ENCODE data around the gene EXTL1. TPM values are rescaled to one million over a fixed set of nuclear protein-coding genes. Genes with fewer than 3 reads are reported as not detected.

The EXTL1 gene
- total and polyA plus RNA-seq, 7 experiments from 2014 or later, result 0.14 to 0.32 TPM; not detected in 5

- Mint-ChIP-seq H3K27ac (no peak overlapping the region), H3K4me1 (peaks cover 0 to 7% (median 3%) of the 10 kb centered on the region in 7 donors), H3K9me3 (no peaks in the 10 kb centered on the region), H3K36me3 (peaks cover 0 to 5% (median 0%) of the 10 kb centered on the region in 5 donors), H3K4me3 (no peak overlapping the region), H3K27me3 (peaks cover 54 to 85% (median 61%) of the 10 kb centered on the region in 5 donors)
- ChIA-PET CTCF (interaction anchor here (1.3 kb wide), 1 partner anchor 12 kb away, joined by 3 read pairs; no protein-coding TSS in a partner anchor), POLR2A (no interaction called here)
- no peak overlapping the region for H3K4me3 ChIP-seq (ENCODE audit: low read length)
- intact Hi-C loops (cut with micrococcal nuclease), result no loop called here
- no peak for DNase-seq
- H3K27me3 ChIP-seq (ENCODE audit: control insufficient read depth in 2 of 2, insufficient read depth in 2 of 2, low read length in 2 of 2), result peaks cover 0 to 3% of the 10 kb centered on the region in 2 donors
- H3K27ac ChIP-seq (ENCODE audit: low read depth, low read length), result no peak overlapping the region
- H3K4me1 ChIP-seq (ENCODE audit: control insufficient read depth in 2 of 2, insufficient read depth in 2 of 2, low read length in 2 of 2), result no peaks in the 10 kb centered on the region
- no peaks in the 10 kb centered on the region for H3K36me3 ChIP-seq (ENCODE audit: control insufficient read depth in 2 of 3, insufficient read depth in 3 of 3, low read length in 3 of 3)
- no peak for ATAC-seq
- H3K9me3 ChIP-seq (ENCODE audit: control insufficient read depth in 2 of 3, low read length in 3 of 3), result no peaks in the 10 kb centered on the region
Measured at GRCh38 chr1:26047278-26047874, 25.8 kb downstream of the EXTL1 start.

GRCh38 chr1:26049531-26050247, 28.1 kb downstream of the EXTL1 start:
- ATAC-seq, result no peak
- H3K27ac ChIP-seq (ENCODE audit: low read depth, low read length), result no peak overlapping the region

DNA sequence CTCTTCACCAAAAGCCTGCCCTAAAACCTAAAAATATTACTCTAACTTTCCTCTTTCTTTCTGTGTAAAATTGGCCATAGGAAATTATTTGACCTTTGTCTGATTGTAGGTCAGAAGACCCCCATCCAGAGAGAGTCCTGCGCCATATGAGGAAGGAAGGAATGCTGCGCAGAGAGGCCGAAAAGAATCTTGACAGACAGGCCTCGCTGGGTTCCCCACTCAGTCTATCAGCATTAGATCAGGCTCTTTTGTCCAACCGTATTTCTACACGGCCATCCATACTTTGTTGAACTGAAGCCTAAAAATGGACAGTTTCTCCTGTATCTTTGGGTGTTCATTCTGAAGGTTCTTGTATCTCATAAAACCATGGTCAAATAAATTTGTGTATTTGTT, 28.7 kb downstream of the EXTL1 start:
- Histone ChIP-seq H3K4me3 (ENCODE audit: low read length) (no peak overlapping the region), H3K36me3 (ENCODE audit: control insufficient read depth in 2 of 3, insufficient read depth in 3 of 3, low read length in 3 of 3) (no peaks in the 10 kb centered on the region), H3K9me3 (ENCODE audit: control insufficient read depth in 2 of 3, low read length in 3 of 3) (no peaks in the 10 kb centered on the region), H3K4me1 (ENCODE audit: control insufficient read depth in 2 of 2, insufficient read depth in 2 of 2, low read length in 2 of 2) (no peaks in the 10 kb centered on the region), H3K27me3 (ENCODE audit: control insufficient read depth in 2 of 2, insufficient read depth in 2 of 2, low read length in 2 of 2) (peaks cover 0 to 3% of the 10 kb centered on the region in 2 donors), H3K27ac (ENCODE audit: low read depth, low read length) (no peak overlapping the region)
- no peaks in the 10 kb centered on the region for H3K9me3 Mint-ChIP-seq
- H3K4me3 Mint-ChIP-seq, result no peak overlapping the region
- H3K27ac Mint-ChIP-seq, result no peak overlapping the region
- DNase-seq, result no peak
- H3K4me1 Mint-ChIP-seq, result peaks cover 0 to 4% (median under 1%) of the 10 kb centered on the region in 7 donors
- ChIA-PET POLR2A (no interaction called here), CTCF (no interaction called here)
- no peak for ATAC-seq
- no peaks in the 10 kb centered on the region for H3K36me3 Mint-ChIP-seq
- peaks cover 42 to 81% (median 59%) of the 10 kb centered on the region in 5 donors for H3K27me3 Mint-ChIP-seq
- intact Hi-C loops (cut with micrococcal nuclease), result no loop called here

More at GRCh38 chr1:26049531-26050247, 28.1 kb downstream of the EXTL1 start:
- H3K36me3 Mint-ChIP-seq, result peaks cover 0 to 4% (median 0%) of the 10 kb centered on the region in 5 donors
- no peak for DNase-seq
- Histone ChIP-seq H3K27me3 (ENCODE audit: control insufficient read depth in 2 of 2, insufficient read depth in 2 of 2, low read length in 2 of 2) (peaks cover 0 to 3% of the 10 kb centered on the region in 2 donors), H3K4me1 (ENCODE audit: control insufficient read depth in 2 of 2, insufficient read depth in 2 of 2, low read length in 2 of 2) (no peaks in the 10 kb centered on the region), H3K9me3 (ENCODE audit: control insufficient read depth in 2 of 3, low read length in 3 of 3) (no peaks in the 10 kb centered on the region), H3K4me3 (ENCODE audit: low read length) (no peak overlapping the region), H3K36me3 (ENCODE audit: control insufficient read depth in 2 of 3, insufficient read depth in 3 of 3, low read length in 3 of 3) (no peaks in the 10 kb centered on the region)
- peaks cover 0 to 6% (median 3%) of the 10 kb centered on the region in 7 donors for H3K4me1 Mint-ChIP-seq
- ChIA-PET POLR2A (no interaction called here), CTCF (interaction anchor here (0.6 kb wide), 1 partner anchor 206 kb away, joined by 3 read pairs; no protein-coding TSS in a partner anchor)
- no peak overlapping the region for H3K4me3 Mint-ChIP-seq
- intact Hi-C loops (cut with micrococcal nuclease), result no loop called here
- H3K27ac Mint-ChIP-seq, result no peak overlapping the region
- no peaks in the 10 kb centered on the region for H3K9me3 Mint-ChIP-seq
- H3K27me3 Mint-ChIP-seq, result peaks cover 45 to 82% (median 64%) of the 10 kb centered on the region in 5 donors

- Mint-ChIP-seq H3K9me3 (no peaks in the 10 kb centered on the region), H3K36me3 (no peaks in the 10 kb centered on the region), H3K4me3 (no peak overlapping the region), H3K4me1 (peaks cover 0 to 3% (median 0%) of the 10 kb centered on the region in 7 donors), H3K27me3 (peaks cover 23 to 71% (median 43%) of the 10 kb centered on the region in 5 donors), H3K27ac (no peak overlapping the region)
- POLR2A ChIA-PET, result no interaction called here
- intact Hi-C loops (cut with micrococcal nuclease), result no loop called here
- no peaks in the 10 kb centered on the region for H3K36me3 ChIP-seq (ENCODE audit: control insufficient read depth in 2 of 3, insufficient read depth in 3 of 3, low read length in 3 of 3)
- H3K9me3 ChIP-seq (ENCODE audit: control insufficient read depth in 2 of 3, low read length in 3 of 3), result no peaks in the 10 kb centered on the region
- CTCF ChIA-PET, result interaction anchor here (0.7 kb wide), 1 partner anchor 56 kb away, joined by 3 read pairs; the partner anchor contains the start of gene PAFAH2
- no peak overlapping the region for H3K27ac ChIP-seq (ENCODE audit: low read depth, low read length)
- H3K4me1 ChIP-seq (ENCODE audit: control insufficient read depth in 2 of 2, insufficient read depth in 2 of 2, low read length in 2 of 2), result no peaks in the 10 kb centered on the region
- ATAC-seq (no peak), DNase-seq (no peak)
- no peaks in the 10 kb centered on the region for H3K27me3 ChIP-seq (ENCODE audit: control insufficient read depth in 2 of 2, insufficient read depth in 2 of 2, low read length in 2 of 2)
- no peak overlapping the region for H3K4me3 ChIP-seq (ENCODE audit: low read length)
Measured at GRCh38 chr1:26053718-26054560, 32.4 kb downstream of the EXTL1 start.

GRCh38 chr1:26055041-26055440, 33.5 kb downstream of the EXTL1 start:
- Histone ChIP-seq H3K4me1 (ENCODE audit: control insufficient read depth in 2 of 2, insufficient read depth in 2 of 2, low read length in 2 of 2) (no peaks in the 10 kb centered on the region), H3K27me3 (ENCODE audit: control insufficient read depth in 2 of 2, insufficient read depth in 2 of 2, low read length in 2 of 2) (no peaks in the 10 kb centered on the region), H3K36me3 (ENCODE audit: control insufficient read depth in 2 of 3, insufficient read depth in 3 of 3, low read length in 3 of 3) (no peaks in the 10 kb centered on the region), H3K27ac (ENCODE audit: low read depth, low read length) (no peak overlapping the region), H3K9me3 (ENCODE audit: control insufficient read depth in 2 of 3, low read length in 3 of 3) (no peaks in the 10 kb centered on the region), H3K4me3 (ENCODE audit: low read length) (no peak overlapping the region)
- no peak overlapping the region for H3K4me3 Mint-ChIP-seq
- no peak overlapping the region for H3K27ac Mint-ChIP-seq
- no peak for ATAC-seq
- DNase-seq, result no peak
- ChIA-PET CTCF (interaction anchor here (0.7 kb wide), 2 partner anchors 57 to 118 kb away, joined by 3 to 6 read pairs; partner anchors contain the start of gene PAFAH2), POLR2A (no interaction called here)
- H3K27me3 Mint-ChIP-seq, result peaks cover 17 to 65% (median 41%) of the 10 kb centered on the region in 5 donors
- intact Hi-C loops (cut with micrococcal nuclease), result no loop called here
- peaks cover 0 to under 1% (median 0%) of the 10 kb centered on the region in 7 donors for H3K4me1 Mint-ChIP-seq
- H3K36me3 Mint-ChIP-seq, result no peaks in the 10 kb centered on the region
- no peaks in the 10 kb centered on the region for H3K9me3 Mint-ChIP-seq

GRCh38 chr1:26057189-26057588, 35.6 kb downstream of the EXTL1 start:
- intact Hi-C loops (cut with micrococcal nuclease), result no loop called here
- no peak for DNase-seq
- Histone ChIP-seq H3K9me3 (ENCODE audit: control insufficient read depth in 2 of 3, low read length in 3 of 3) (no peaks in the 10 kb centered on the region), H3K36me3 (ENCODE audit: control insufficient read depth in 2 of 3, insufficient read depth in 3 of 3, low read length in 3 of 3) (no peaks in the 10 kb centered on the region), H3K4me1 (ENCODE audit: control insufficient read depth in 2 of 2, insufficient read depth in 2 of 2, low read length in 2 of 2) (no peaks in the 10 kb centered on the region), H3K27ac (ENCODE audit: low read depth, low read length) (no peak overlapping the region), H3K4me3 (ENCODE audit: low read length) (no peak overlapping the region), H3K27me3 (ENCODE audit: control insufficient read depth in 2 of 2, insufficient read depth in 2 of 2, low read length in 2 of 2) (no peaks in the 10 kb centered on the region)
- Mint-ChIP-seq H3K27me3 (peaks cover 16 to 55% (median 34%) of the 10 kb centered on the region in 5 donors), H3K27ac (no peak overlapping the region), H3K4me3 (no peak overlapping the region), H3K36me3 (no peaks in the 10 kb centered on the region), H3K9me3 (no peaks in the 10 kb centered on the region), H3K4me1 (no peaks in the 10 kb centered on the region)
- ATAC-seq, result no peak
- ChIA-PET POLR2A (no interaction called here), CTCF (no interaction called here)

Data from naive thymus-derived CD4-positive, alpha-beta T cell (primary cell).